ENCODE measurements around the gene SLC27A2. TPM values are rescaled to one million over a fixed set of nuclear protein-coding genes. Genes with fewer than 3 reads are reported as not detected.

The SLC27A2 gene
- total and polyA plus RNA-seq, 4 donors: 0.39 to 2.1 TPM; not detected in 2

GRCh38 chr15:50222181-50222580, 40.2 kb downstream of the SLC27A2 start:
- ATAC-seq (ENCODE audit: low FRiP score): no peak
- Histone ChIP-seq H3K36me3 (ENCODE audit: control insufficient read depth in 1 of 2, insufficient read depth in 2 of 2, low read length in 1 of 2) (no peaks in the 10 kb centered on the region), H3K9me3 (ENCODE audit: control insufficient read depth, low read length) (peaks cover 1% of the 10 kb centered on the region), H3K27me3 (ENCODE audit: control insufficient read depth in 1 of 2, insufficient read depth in 2 of 2, low read length in 1 of 2) (no peaks in the 10 kb centered on the region), H3K27ac (ENCODE audit: low read depth in 1 of 2, low read length in 2 of 2) (no peak overlapping the region), H3K4me3 (ENCODE audit: low read length in 2 of 2) (no peak overlapping the region), H3K4me1 (ENCODE audit: control insufficient read depth in 1 of 2, insufficient read depth in 2 of 2, low read length in 2 of 2) (no peaks in the 10 kb centered on the region)
- intact Hi-C loops (cut with DNase I): no loop called here
- no peak for DNase-seq
- 55 to 65% methylated on average over 2 of the region's 2 CpGs for WGBS, 2 donors

- no peaks in the 10 kb centered on the region for H3K9me3 ChIP-seq (ENCODE audit: control insufficient read depth, low read length)
- H3K4me1 ChIP-seq (ENCODE audit: control insufficient read depth in 1 of 2, insufficient read depth in 2 of 2, low read length in 2 of 2): no peaks in the 10 kb centered on the region
- 48 to 60% methylated on average over 5 of the region's 5 CpGs for WGBS, 2 donors
- intact Hi-C loops (cut with DNase I): no loop called here
- no peak overlapping the region for H3K27ac ChIP-seq (ENCODE audit: low read depth in 1 of 2, low read length in 2 of 2)
- H3K27me3 ChIP-seq (ENCODE audit: control insufficient read depth in 1 of 2, insufficient read depth in 2 of 2, low read length in 1 of 2): no peaks in the 10 kb centered on the region
- no peaks in the 10 kb centered on the region for H3K36me3 ChIP-seq (ENCODE audit: control insufficient read depth in 1 of 2, insufficient read depth in 2 of 2, low read length in 1 of 2)
- H3K4me3 ChIP-seq (ENCODE audit: low read length in 2 of 2): no peak overlapping the region
- DNase-seq (no peak), ATAC-seq (ENCODE audit: low FRiP score) (no peak)
Observed at GRCh38 chr15:50224606-50225005, 42.6 kb downstream of the SLC27A2 start.

- Histone ChIP-seq H3K4me1 (ENCODE audit: control insufficient read depth in 1 of 2, insufficient read depth in 2 of 2, low read length in 2 of 2) (no peaks in the 10 kb centered on the region), H3K27me3 (ENCODE audit: control insufficient read depth in 1 of 2, insufficient read depth in 2 of 2, low read length in 1 of 2) (no peaks in the 10 kb centered on the region), H3K36me3 (ENCODE audit: control insufficient read depth in 1 of 2, insufficient read depth in 2 of 2, low read length in 1 of 2) (no peaks in the 10 kb centered on the region), H3K27ac (ENCODE audit: low read depth in 1 of 2, low read length in 2 of 2) (no peak overlapping the region), H3K4me3 (ENCODE audit: low read length in 2 of 2) (no peak overlapping the region), H3K9me3 (ENCODE audit: control insufficient read depth, low read length) (no peaks in the 10 kb centered on the region)
- 92 to 95% methylated on average over 1 of the region's 1 CpG for WGBS, 2 donors
- DNase-seq (no peak), ATAC-seq (ENCODE audit: low FRiP score) (no peak)
- intact Hi-C loops (cut with DNase I): no loop called here
Observed at GRCh38 chr15:50225057-50225456, 43.1 kb downstream of the SLC27A2 start.

GRCh38 chr15:50225938-50226337, 43.9 kb downstream of the SLC27A2 start:
- Histone ChIP-seq H3K9me3 (ENCODE audit: control insufficient read depth, low read length) (no peaks in the 10 kb centered on the region), H3K4me1 (ENCODE audit: control insufficient read depth in 1 of 2, insufficient read depth in 2 of 2, low read length in 2 of 2) (no peaks in the 10 kb centered on the region), H3K27ac (ENCODE audit: low read depth in 1 of 2, low read length in 2 of 2) (no peak overlapping the region), H3K27me3 (ENCODE audit: control insufficient read depth in 1 of 2, insufficient read depth in 2 of 2, low read length in 1 of 2) (no peaks in the 10 kb centered on the region), H3K4me3 (ENCODE audit: low read length in 2 of 2) (no peak overlapping the region), H3K36me3 (ENCODE audit: control insufficient read depth in 1 of 2, insufficient read depth in 2 of 2, low read length in 1 of 2) (no peaks in the 10 kb centered on the region)
- DNase-seq: no peak
- intact Hi-C loops (cut with DNase I): no loop called here
- WGBS, 2 donors: 91% methylated on average over 3 of the region's 3 CpGs
- ATAC-seq (ENCODE audit: low FRiP score): no peak

GRCh38 chr15:50227076-50227475, 45.1 kb downstream of the SLC27A2 start:
- no peaks in the 10 kb centered on the region for H3K9me3 ChIP-seq (ENCODE audit: control insufficient read depth, low read length)
- no peak for ATAC-seq (ENCODE audit: low FRiP score)
- H3K27me3 ChIP-seq (ENCODE audit: control insufficient read depth in 1 of 2, insufficient read depth in 2 of 2, low read length in 1 of 2): no peaks in the 10 kb centered on the region
- intact Hi-C loops (cut with DNase I): no loop called here
- H3K36me3 ChIP-seq (ENCODE audit: control insufficient read depth in 1 of 2, insufficient read depth in 2 of 2, low read length in 1 of 2): no peaks in the 10 kb centered on the region
- no peak for DNase-seq
- H3K4me1 ChIP-seq (ENCODE audit: control insufficient read depth in 1 of 2, insufficient read depth in 2 of 2, low read length in 2 of 2): no peaks in the 10 kb centered on the region
- no peak overlapping the region for H3K27ac ChIP-seq (ENCODE audit: low read depth in 1 of 2, low read length in 2 of 2)
- WGBS, 2 donors: 36 to 40% methylated on average over 5 of the region's 5 CpGs
- H3K4me3 ChIP-seq (ENCODE audit: low read length in 2 of 2): no peak overlapping the region

GRCh38 chr15:50228866-50229265, 46.9 kb downstream of the SLC27A2 start:
- no peaks in the 10 kb centered on the region for H3K36me3 ChIP-seq (ENCODE audit: control insufficient read depth in 1 of 2, insufficient read depth in 2 of 2, low read length in 1 of 2)
- no peak overlapping the region for H3K4me3 ChIP-seq (ENCODE audit: low read length in 2 of 2)
- no peak overlapping the region for H3K27ac ChIP-seq (ENCODE audit: low read depth in 1 of 2, low read length in 2 of 2)
- H3K9me3 ChIP-seq (ENCODE audit: control insufficient read depth, low read length): no peaks in the 10 kb centered on the region
- 87 to 90% methylated on average over 3 of the region's 3 CpGs for WGBS, 2 donors
- intact Hi-C loops (cut with DNase I): no loop called here
- H3K4me1 ChIP-seq (ENCODE audit: control insufficient read depth in 1 of 2, insufficient read depth in 2 of 2, low read length in 2 of 2): no peaks in the 10 kb centered on the region
- ATAC-seq (ENCODE audit: low FRiP score) (no peak), DNase-seq (no peak)
- no peaks in the 10 kb centered on the region for H3K27me3 ChIP-seq (ENCODE audit: control insufficient read depth in 1 of 2, insufficient read depth in 2 of 2, low read length in 1 of 2)

- intact Hi-C loops (cut with DNase I): no loop called here
- Histone ChIP-seq H3K4me3 (ENCODE audit: low read length in 2 of 2) (no peak overlapping the region), H3K4me1 (ENCODE audit: control insufficient read depth in 1 of 2, insufficient read depth in 2 of 2, low read length in 2 of 2) (no peaks in the 10 kb centered on the region), H3K27me3 (ENCODE audit: control insufficient read depth in 1 of 2, insufficient read depth in 2 of 2, low read length in 1 of 2) (no peaks in the 10 kb centered on the region), H3K9me3 (ENCODE audit: control insufficient read depth, low read length) (no peaks in the 10 kb centered on the region), H3K36me3 (ENCODE audit: control insufficient read depth in 1 of 2, insufficient read depth in 2 of 2, low read length in 1 of 2) (no peaks in the 10 kb centered on the region), H3K27ac (ENCODE audit: low read depth in 1 of 2, low read length in 2 of 2) (no peak overlapping the region)
- DNase-seq: no peak
- ATAC-seq (ENCODE audit: low FRiP score): no peak
- 67 to 90% methylated on average over 3 of the region's 3 CpGs for WGBS, 2 donors
Observed at GRCh38 chr15:50229336-50229735, 47.3 kb downstream of the SLC27A2 start.

- Histone ChIP-seq H3K36me3 (ENCODE audit: control insufficient read depth in 1 of 2, insufficient read depth in 2 of 2, low read length in 1 of 2) (no peaks in the 10 kb centered on the region), H3K27ac (ENCODE audit: low read depth in 1 of 2, low read length in 2 of 2) (no peak overlapping the region), H3K27me3 (ENCODE audit: control insufficient read depth in 1 of 2, insufficient read depth in 2 of 2, low read length in 1 of 2) (no peaks in the 10 kb centered on the region), H3K4me1 (ENCODE audit: control insufficient read depth in 1 of 2, insufficient read depth in 2 of 2, low read length in 2 of 2) (no peaks in the 10 kb centered on the region), H3K9me3 (ENCODE audit: control insufficient read depth, low read length) (no peaks in the 10 kb centered on the region), H3K4me3 (ENCODE audit: low read length in 2 of 2) (no peak overlapping the region)
- intact Hi-C loops (cut with DNase I): no loop called here
- DNase-seq: no peak
- no peak for ATAC-seq (ENCODE audit: low FRiP score)
Observed at GRCh38 chr15:50231761-50232160, 49.8 kb downstream of the SLC27A2 start.

DNA sequence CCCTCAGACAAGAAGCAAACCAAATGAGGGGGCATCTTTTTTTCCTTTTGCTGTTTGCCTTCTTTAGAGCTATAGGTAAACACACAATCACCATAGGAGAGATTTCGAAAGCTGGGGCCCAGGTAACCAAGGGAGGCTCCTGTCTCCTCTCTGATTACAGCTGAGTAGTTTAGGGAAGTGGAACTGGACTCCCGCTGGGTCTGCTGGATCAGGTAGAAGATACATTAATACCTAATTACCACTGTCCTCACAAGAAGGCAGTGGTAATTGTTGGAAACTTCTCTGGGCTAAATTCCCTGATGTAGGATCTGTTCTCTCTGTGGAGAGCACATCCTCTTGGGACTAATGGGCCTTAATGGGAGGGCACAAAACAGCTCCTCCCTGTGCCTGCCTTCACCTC, 50.8 kb downstream of the SLC27A2 start:
- Histone ChIP-seq H3K36me3 (ENCODE audit: control insufficient read depth in 1 of 2, insufficient read depth in 2 of 2, low read length in 1 of 2) (no peaks in the 10 kb centered on the region), H3K27me3 (ENCODE audit: control insufficient read depth in 1 of 2, insufficient read depth in 2 of 2, low read length in 1 of 2) (no peaks in the 10 kb centered on the region), H3K4me3 (ENCODE audit: low read length in 2 of 2) (no peak overlapping the region), H3K9me3 (ENCODE audit: control insufficient read depth, low read length) (no peaks in the 10 kb centered on the region), H3K4me1 (ENCODE audit: control insufficient read depth in 1 of 2, insufficient read depth in 2 of 2, low read length in 2 of 2) (no peaks in the 10 kb centered on the region), H3K27ac (ENCODE audit: low read depth in 1 of 2, low read length in 2 of 2) (no peak overlapping the region)
- intact Hi-C loops (cut with DNase I): no loop called here
- ATAC-seq (ENCODE audit: low FRiP score) (no peak), DNase-seq (no peak)
- 86 to 94% methylated on average over 2 of the region's 2 CpGs for WGBS, 2 donors

Data from aorta (tissue), 5 donors.